NOMO-1 treated with dmso at 0.1 percent for 144 hours (cell line): ENCODE data around the gene NABP2.
"Not testable (repeated sequence)": the region's sequence is repeated elsewhere in the genome, so short reads cannot be mapped to it uniquely, and the experiment has no call there.

Experiments used
- DNase-seq: peaks from one replicate; lab custom pipeline; 2025; ENCODE audit not compliant: unreplicated experiment; lab: John Stamatoyannopoulos, UW

The NABP2 gene

DNA sequence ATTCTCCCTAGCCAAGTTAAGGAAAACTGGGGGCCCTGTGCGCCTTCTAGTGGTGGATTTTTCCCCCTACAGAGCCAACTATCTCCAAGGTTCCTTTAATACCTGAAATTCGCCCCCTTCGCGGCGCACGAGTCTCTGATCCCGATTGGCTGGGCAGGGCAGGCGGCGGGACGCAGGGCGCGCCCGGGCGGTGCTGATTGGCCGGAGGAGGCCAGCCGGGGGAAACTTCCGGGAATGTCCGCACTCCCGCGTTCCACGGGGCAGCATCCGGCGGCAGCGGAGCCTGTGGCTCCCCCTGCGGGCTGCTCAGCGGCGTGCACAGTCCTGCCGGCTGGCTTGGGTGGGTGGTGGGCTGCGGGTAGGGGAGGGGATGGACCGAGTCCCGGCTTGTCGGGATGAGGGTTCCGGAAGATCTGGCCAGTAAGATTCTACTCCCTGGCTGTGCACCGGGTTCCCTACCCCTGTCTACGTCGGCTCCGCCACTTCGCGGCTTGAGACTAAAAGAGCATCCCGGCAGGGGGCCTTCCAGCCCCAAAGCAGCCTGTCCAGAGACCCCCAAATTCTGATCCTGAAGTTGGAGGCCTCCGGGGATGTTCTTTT, at the start of gene NABP2:
Gene NABP2 (plus strand): TSS at position 241 of the 600 bp plus-strand sequence. CDS start 515 bp downstream, outside the sequence.
- peak; percentile 95 for DNase-seq

DNA sequence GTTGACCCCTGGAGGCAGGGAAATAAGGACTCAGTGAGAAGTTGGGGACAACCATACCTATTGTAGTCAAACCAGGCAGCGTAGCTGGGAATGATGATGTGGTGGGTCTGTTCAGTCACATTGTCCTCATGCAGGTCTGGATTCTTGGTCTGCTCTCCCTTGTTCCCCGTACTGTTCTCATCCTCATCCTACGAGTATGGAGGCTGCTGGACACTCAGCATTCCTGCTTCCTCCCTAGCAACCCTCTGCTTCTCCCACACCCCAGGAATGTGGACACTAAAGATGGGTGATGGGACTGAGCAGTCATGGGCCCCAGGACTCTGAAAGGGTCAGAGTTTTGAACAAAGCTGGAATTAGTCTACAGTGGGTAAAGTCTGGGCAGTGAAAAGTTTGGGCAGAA, 45.8 kb upstream of the NABP2 start:
- no peak for DNase-seq

DNA sequence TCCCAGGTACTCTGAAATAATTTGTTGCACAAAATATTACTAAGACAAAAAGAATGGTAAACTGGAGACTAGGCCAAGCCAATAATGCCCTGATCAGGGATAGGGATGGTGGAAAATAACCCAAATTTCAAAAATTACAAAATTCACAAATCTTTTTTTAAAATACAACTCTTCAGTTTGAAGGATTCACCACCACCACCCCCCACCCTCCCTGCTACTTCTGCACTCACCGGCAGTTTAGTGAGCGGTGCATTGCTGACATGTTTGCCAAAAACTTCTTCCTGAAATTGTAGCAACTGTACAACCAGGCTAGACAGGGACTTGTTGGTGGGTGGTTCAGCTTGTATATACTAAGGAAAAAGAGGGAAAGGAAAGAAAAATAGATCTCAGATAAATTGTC, 37.2 kb upstream of the NABP2 start:
- no peak for DNase-seq

DNA sequence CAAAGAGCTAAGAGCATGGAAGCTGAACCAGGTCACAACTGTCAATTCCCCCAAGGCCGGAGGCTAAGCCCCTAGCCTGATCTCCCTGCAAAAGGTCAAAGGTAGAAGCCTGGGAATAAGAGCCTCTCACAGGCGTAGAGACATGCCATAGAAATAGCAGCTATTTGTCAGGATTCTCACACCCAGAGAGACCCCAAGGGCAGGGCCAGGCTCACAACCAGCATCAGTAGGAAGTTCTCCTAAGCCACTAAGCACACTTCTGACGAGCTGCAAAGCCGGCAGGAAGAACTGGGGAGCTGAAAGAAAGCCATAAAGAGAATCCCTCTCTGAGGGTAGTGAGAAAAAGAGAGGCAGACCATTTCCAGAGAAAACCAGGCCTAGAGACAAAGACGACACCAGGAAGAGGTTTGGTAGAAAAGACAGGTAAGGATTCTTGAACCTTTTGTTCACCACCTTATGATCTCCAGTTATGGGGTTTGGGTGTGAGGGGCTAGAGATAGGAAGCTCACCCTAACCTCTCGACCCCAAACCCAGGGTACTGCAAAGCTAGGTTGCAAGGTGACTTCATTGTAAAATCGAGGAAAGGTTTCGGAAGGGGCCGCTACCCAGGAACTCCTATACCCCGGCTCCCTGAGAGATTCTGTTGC, 35.9 kb upstream of the NABP2 start:
- no peak for DNase-seq

DNA sequence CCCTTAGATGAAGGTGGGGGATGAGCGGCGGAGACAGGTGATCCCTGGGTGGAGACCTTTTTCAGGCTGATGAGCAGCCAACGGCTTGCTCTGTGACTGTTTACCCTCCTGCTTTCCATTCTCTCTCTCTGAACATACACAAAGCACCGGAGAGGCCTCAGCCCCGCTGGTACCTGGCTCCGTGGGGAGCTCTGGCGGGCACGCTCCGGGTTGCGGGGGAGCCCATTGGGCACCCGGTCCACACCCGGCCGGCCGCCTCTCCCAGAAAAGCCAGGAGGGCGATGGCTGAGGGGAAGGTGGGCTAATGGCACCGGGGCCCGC, 35.4 kb upstream of the NABP2 start:
- DNase-seq, result no peak

GRCh38 chr12:56189099-56189917, 34.8 kb upstream of the NABP2 start, which contains the start of gene SMARCC2:
TSS of gene SMARCC2 (minus strand) at chr12:56189483. CDS start at chr12:56189461, 22 bp downstream.
- peak; percentile 77 for DNase-seq

DNA sequence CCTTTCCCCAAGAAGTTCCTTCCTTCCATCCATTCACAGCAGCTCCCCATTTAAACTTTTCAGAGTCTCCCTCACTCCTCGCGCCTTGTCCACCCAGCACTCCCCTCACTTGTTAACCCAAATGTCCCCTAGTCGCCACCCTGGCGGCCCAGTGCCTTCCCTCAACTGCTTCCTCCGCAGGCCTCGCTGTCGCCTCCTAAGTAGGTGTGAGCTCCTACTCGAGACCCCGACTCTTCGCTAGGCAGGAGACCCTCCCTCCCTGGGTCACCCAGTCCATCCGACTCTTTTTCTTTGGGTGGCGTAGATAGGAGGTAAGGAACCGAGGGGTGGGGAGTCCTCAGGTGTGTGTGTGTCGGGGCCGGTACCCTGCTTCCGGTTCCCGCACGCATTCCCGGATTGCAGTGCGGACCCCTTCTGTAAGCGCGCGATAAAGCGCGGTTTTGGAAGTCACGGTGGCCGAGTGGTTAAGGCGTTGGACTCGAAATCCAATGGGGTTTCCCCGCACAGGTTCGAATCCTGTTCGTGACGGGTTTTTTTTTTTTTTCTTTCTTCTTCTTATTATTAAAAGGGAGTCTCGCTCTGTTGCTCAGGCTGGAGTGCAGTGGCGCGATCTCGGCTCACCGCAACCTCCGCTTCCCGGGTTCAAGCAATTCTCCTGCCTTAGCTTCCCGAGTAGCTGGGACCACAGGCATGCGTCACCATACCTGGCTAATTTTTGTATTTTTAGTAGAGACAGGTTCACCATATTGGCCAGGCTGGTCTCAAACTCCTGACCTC, 34.0 kb upstream of the NABP2 start:
- peak; percentile 52 for DNase-seq

DNA sequence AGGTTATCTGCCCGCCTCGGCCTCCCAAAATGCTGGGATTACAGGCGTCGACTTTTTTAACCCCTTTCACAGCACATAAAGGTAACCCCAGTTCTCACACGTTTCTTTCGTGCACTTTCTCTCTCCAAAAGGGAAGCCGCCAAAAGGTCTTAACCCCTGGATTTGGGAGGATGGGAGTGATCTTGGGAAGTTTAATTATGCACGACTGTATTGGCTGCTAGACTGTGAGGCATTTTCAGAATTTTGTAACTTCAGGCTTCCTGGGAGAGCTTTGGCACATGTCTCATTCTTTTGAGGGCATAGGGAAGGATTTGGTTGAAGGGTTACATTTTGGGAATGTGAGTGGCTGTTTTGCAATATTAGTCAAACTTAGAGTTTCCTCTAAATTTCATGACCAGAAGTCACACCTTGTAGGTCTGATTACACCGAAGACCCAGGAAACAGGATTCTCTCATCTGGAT, 33.4 kb upstream of the NABP2 start:
- DNase-seq, result no peak

- no peak for DNase-seq
Measured at GRCh38 chr12:56192582-56192981, 31.6 kb upstream of the NABP2 start.

- DNase-seq, result peak; percentile 54
Measured at GRCh38 chr12:56193025-56193578, 31.0 kb upstream of the NABP2 start.

GRCh38 chr12:56196818-56197550, 27.2 kb upstream of the NABP2 start:
- not testable (repeated sequence) for DNase-seq

GRCh38 chr12:56197921-56198635, 26.1 kb upstream of the NABP2 start:
- no peak for DNase-seq

- DNase-seq, result no peak
Measured at GRCh38 chr12:56198836-56199235, 25.3 kb upstream of the NABP2 start.

DNA sequence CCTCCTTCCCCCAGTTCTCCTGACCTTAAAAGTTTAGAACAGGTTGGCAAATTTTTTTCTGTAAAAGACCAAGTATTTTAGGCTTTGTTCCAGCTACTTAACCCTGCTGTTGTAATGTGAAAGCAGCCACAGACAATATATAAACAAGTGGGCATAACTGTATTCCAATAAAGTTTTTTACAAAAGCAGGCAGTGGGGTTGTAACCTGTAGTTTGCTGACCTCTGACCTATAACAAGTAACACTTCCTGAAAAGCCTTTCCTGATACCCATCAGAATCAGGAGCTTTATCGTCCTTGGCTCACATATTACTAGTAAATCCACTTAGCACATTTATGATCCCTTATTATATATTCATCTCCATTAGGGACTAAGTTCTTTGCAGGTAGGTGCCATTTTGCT, 21.8 kb upstream of the NABP2 start:
- DNase-seq, result no peak

DNA sequence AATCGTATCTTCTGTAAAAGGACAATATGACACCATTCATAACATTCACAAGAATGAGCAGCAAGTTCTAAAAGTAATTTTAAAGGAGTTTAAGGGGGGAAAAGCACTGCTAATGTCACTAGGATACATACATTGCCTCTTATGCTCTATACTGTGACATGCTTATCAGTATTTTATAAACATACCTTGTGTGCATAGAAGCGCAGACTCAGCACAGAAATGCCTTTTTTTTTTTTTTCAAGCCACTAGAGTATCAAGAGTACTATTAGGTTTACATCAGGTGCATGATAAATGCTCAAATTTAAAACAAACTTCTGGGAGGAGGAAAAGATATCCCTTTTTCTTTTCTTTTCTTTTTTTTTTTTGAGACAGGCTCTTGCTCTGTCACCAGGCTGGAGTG, 21.3 kb upstream of the NABP2 start:
- DNase-seq, result no peak

DNA sequence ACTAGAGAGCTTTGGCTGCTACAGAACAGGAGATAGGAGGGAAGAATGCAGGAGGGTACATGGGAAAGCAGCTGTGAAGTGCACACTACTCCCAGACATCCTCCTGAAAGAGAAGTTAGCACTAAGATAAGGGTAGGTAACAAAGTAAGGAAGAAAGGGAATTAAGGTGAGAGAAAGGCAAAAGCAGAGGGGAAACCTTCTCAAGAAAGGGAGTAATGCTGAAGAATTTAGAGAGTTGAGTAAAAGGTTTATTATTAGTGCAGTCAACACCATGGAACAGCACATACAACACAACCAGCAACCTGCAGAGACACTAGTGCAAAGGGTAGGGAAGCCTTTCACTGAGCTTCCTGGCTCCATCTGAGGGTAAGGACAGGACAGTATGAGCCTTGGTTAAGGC, 19.9 kb upstream of the NABP2 start:
- no peak for DNase-seq

DNA sequence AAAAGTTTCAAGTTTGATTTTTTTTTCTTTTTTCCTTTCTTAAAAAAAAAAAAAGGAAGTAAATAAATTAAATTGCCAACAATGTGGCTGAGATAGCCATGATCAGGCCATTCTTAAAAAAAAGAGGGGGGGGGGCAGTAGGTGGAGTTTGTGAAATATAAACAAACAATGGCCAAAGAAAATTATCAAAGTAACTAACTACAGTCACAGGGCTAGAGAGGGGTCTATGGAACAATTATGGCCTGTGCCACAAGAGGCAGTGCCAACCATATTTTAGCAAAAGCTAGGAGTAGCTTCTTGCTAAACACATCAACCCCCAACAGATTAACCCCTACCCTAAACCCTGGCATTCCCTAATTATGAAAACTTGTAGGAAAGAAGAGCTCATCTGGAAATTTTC, 18.7 kb upstream of the NABP2 start:
- DNase-seq, result no peak

GRCh38 chr12:56206452-56207166, 17.5 kb upstream of the NABP2 start:
- DNase-seq, result no peak

DNA sequence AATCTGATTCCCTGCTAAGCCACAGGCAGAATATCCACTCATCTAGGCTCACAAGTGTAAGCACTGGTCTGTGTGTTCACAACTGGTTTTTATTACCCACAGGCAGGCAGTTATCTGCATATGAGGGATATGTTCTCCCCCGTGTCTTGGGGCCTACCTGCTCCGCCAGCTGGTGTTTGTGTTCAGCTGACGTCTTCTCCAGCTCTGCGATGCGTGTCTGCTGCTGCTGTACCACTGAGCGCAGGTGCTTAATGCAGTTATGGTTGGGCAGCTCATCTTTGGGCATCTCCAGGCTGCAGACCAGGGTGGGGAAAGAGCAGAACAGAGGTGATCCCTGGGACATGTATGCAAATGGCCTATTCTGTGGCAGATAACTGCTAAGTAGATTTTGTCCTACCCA, 16.1 kb upstream of the NABP2 start:
- DNase-seq, result no peak
